ENCODE data around the gene UBE2Q1.

Gene UBE2Q1

GRCh38 chr1:154557939-154558719 lies at the start of gene UBE2Q1:
UBE2Q1 (minus strand) TSS chr1:154558662; CDS start chr1:154558553, 109 bp downstream.
- no peak for DNase-seq (ENCODE audit: low read depth)
- H3K4me3 ChIP-seq (ENCODE audit: low read depth, low read length) = peak within 1 kb of the TSS; percentile 85

DNA sequence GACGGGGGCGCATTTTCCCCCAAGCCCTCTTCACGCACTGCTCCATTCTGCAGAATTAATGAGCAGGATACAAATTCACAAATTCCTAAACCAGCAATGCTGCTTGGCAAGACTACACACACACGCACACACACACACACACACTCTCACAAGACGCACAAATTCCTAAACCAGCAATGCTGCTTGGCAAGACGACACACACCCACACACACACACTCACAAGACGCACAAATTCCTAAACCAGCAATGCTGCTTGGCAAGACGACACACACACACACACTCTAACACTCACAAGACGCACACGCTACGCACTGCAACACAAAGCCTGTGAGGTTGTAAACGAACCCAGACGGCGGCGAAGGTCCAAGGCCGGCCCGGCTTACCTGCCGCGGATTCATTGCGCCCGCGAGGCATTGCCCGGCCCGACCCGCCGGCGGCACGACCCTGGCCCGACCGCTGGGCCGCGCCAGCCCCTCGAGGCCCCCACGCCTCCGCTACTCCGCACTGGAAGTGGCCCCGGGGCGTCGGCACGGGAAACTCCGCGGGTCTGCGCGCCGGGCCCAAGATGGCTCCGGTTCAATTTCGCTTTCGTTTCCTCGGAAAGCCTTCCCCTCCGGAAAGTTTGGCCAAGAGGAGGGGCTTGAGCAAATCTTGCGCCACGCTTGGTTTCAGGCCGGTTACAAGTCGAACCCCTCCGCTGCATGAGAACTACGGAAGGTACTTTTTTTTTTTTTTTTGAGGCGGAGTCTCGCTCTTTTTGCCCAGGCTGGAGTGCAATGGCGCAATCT lies 49.3 kb upstream of the UBE2Q1 start, which contains the start of gene ADAR:
ADAR (minus strand) TSS at position 578 of the 788 bp plus-strand sequence; CDS start at position 398, 180 bp downstream.
- peak within 1 kb of the TSS; percentile 60 for H3K4me3 ChIP-seq (ENCODE audit: low read depth, low read length)
- DNase-seq (ENCODE audit: low read depth) = peak; percentile 95

- no peak for DNase-seq (ENCODE audit: low read depth)
- H3K4me3 ChIP-seq (ENCODE audit: low read depth, low read length) = peak overlapping the region; percentile 60
These were observed 48.7 kb upstream of the UBE2Q1 start for GRCh38 chr1:154607106-154607608.

DNA sequence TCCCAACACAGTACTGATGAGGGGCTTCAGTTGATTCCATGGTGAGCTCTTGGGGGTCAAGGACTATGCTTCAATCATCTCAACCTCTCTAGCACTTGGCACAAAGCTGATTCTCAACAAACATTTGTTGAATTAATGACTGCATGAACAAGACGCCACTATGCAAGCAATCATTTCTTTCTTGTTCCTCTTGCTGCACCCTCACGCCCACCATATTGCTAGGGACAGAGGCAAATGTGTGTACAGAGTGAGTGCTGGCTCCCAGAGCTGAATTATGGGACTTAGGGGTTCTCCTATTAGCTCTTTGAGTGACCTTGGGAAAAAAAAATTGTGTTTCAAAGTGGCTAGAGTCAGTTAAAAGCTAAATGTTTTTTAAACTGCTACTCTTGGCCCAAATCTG lies 47.1 kb upstream of the UBE2Q1 start:
- no peak overlapping the region for H3K4me3 ChIP-seq (ENCODE audit: low read depth, low read length)
- no peak for DNase-seq (ENCODE audit: low read depth)

- no peak for DNase-seq (ENCODE audit: low read depth)
- no peak overlapping the region for H3K4me3 ChIP-seq (ENCODE audit: low read depth, low read length)
These were observed 44.9 kb upstream of the UBE2Q1 start for GRCh38 chr1:154603317-154603716.

GRCh38 chr1:154599658-154600057 lies 41.2 kb upstream of the UBE2Q1 start:
- no peak for DNase-seq (ENCODE audit: low read depth)
- no peak overlapping the region for H3K4me3 ChIP-seq (ENCODE audit: low read depth, low read length)

- DNase-seq (ENCODE audit: low read depth) = no peak
- H3K4me3 ChIP-seq (ENCODE audit: low read depth, low read length) = no peak overlapping the region
These were observed 40.6 kb upstream of the UBE2Q1 start for GRCh38 chr1:154598871-154599635.

- DNase-seq (ENCODE audit: low read depth) = no peak
- no peak overlapping the region for H3K4me3 ChIP-seq (ENCODE audit: low read depth, low read length)
These were observed 37.2 kb upstream of the UBE2Q1 start for GRCh38 chr1:154595621-154596020.

- no peak for DNase-seq (ENCODE audit: low read depth)
- no peak overlapping the region for H3K4me3 ChIP-seq (ENCODE audit: low read depth, low read length)
These were observed 36.3 kb upstream of the UBE2Q1 start for GRCh38 chr1:154594811-154595210.

DNA sequence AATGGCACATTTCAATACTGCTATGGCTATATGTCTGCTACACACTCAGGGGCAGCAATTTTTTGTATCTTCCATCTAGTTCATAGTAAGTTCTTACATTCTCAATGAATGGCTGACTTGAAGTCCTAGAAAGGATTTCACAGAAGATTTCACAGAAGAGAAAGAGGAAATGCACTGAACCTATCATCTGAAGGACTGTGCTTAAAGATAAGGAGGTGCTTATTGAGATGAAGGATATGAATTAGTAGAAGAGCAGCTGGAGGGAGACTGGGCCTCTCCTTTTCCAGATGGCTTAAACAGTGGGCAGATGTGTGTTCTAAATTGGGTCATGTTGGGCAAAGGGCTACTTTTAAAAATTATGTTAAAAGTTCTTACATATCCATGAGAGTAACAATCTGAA lies 34.9 kb upstream of the UBE2Q1 start:
- H3K4me3 ChIP-seq (ENCODE audit: low read depth, low read length) = no peak overlapping the region

GRCh38 chr1:154591206-154591605 lies 32.7 kb upstream of the UBE2Q1 start:
- H3K4me3 ChIP-seq (ENCODE audit: low read depth, low read length) = no peak overlapping the region
- DNase-seq (ENCODE audit: low read depth) = no peak

More for the DNA sequence above, 34.9 kb upstream of the UBE2Q1 start:
- DNase-seq (ENCODE audit: low read depth) = no peak

DNA sequence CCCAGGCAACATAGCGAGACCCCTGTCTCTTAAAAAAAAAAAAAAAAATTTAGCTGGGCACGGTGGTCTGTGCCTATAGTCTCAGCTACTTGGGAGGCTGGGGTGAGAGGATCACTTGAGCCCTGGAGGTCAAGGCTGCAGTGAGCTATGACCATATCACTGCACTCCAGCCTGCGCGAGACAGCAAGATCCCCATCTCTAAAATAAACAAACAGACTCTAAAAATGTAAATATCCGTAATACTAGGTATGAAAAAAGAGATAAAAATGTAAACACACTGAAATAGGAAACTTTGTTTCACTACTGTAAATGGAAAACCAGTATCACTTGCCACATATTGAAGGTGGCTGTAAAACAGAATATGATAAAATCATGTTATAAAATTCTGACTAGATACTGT lies 32.3 kb upstream of the UBE2Q1 start:
- no peak overlapping the region for H3K4me3 ChIP-seq (ENCODE audit: low read depth, low read length)
- no peak for DNase-seq (ENCODE audit: low read depth)

DNA sequence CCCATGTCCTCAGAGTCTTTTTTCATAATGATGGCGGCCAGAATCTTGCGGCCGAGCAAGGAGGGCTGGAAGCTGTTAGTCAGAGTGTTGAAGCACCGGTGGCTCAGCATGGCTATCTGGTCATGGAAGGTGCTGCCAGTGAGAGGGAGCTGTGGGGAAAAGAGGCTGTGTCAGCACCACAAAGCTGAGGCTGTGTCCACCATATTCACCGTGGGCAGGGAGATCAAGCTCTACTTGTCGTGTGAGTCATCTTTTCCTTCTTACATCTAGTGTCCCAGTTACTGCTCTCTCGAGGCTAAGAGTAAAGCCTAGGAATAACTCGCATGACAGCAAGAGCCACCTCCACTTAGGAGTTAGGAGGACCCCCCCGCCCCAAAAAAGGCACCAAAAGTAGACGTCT lies 31.3 kb upstream of the UBE2Q1 start:
- no peak for DNase-seq (ENCODE audit: low read depth)
- H3K4me3 ChIP-seq (ENCODE audit: low read depth, low read length) = no peak overlapping the region

DNA sequence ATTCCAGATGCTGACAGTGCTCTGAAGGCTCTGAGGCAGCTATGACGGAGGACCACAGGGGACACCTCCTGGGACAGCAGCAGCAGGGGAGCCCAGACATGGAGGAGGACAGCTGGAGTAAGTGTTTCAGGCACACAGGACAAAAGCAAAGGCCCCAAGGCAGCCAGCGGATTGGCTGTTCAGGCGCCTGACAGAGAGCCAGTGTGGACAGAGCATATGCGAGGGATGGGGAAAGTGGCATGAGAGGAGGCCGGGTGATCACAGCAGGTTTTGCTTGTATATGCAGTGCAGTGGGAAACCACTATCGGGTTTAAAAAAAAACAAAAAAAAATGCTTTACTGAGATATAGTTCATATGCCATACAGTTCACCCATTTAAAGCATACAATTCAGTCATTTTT lies 28.2 kb upstream of the UBE2Q1 start:
- H3K4me3 ChIP-seq (ENCODE audit: low read depth, low read length) = no peak overlapping the region
- no peak for DNase-seq (ENCODE audit: low read depth)

DNA sequence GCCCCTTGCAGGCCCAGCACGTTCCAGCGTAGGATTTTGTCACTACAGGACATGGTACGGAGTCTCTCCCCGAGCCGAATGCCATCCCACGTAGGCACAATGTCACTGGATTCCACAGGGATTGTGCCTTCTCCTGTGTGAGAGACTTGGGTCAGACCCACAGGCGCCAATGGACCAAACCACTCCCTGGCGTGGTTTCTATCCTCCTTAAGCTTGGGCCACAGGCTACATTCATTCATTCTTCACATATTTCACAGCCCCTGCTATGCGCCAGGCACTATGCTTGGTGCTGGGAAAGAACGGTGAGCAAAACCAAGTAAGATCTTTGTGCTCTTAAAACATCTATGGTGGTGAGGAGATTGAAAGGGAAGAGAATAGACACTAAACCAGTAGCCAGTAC lies 27.8 kb upstream of the UBE2Q1 start:
- no peak for DNase-seq (ENCODE audit: low read depth)
- no peak overlapping the region for H3K4me3 ChIP-seq (ENCODE audit: low read depth, low read length)

- no peak for DNase-seq (ENCODE audit: low read depth)
These were observed 26.0 kb upstream of the UBE2Q1 start for GRCh38 chr1:154584267-154584994.

GRCh38 chr1:154583773-154584172 lies 25.3 kb upstream of the UBE2Q1 start:
- no peak overlapping the region for H3K4me3 ChIP-seq (ENCODE audit: low read depth, low read length)
- peak; percentile 36 for DNase-seq (ENCODE audit: low read depth)

More at GRCh38 chr1:154584267-154584994, 26.0 kb upstream of the UBE2Q1 start:
- no peak overlapping the region for H3K4me3 ChIP-seq (ENCODE audit: low read depth, low read length)

DNA sequence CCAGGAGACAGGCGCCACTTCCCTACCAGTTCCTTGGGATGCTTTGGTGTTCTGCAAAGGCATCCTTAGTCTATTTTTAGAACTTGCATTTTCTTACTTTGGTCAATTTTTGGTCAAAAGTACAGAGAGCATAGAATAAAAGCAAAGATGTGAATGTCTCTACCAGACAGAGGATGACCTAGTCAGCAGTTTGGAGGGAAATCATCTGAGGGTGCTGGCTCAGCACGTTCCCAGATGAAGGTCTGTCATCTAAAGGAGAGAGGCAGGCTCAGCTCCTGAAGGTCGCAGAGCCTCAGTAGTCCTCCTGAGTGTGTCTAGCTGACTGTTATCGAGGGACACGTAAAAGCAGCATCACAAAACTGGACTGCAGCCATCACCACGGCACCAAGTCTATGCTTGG lies 24.4 kb upstream of the UBE2Q1 start:
- no peak for DNase-seq (ENCODE audit: low read depth)
- H3K4me3 ChIP-seq (ENCODE audit: low read depth, low read length) = no peak overlapping the region

DNA sequence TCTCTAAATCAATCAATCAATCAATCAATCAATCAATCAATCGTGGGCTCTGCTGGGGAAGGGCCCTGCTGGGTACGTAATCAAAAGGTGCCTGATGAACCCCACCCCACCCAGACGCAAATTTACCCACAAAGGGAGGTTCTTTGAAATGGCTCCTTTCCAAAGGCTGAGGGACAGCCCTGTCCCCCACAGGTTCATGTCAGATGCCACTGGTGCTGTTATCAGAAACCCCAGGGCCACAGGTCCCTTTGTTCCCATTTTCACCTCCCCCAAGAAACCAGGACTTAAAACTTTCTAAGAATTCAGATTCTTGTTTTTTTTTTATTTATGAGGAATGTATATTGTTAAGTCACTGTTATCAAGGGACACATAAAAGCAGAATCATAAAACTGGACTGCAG lies 23.3 kb upstream of the UBE2Q1 start:
- no peak overlapping the region for H3K4me3 ChIP-seq (ENCODE audit: low read depth, low read length)
- no peak for DNase-seq (ENCODE audit: low read depth)
